Transverse colon (tissue), 3 donors: ENCODE measurements around the gene SLC30A3.

ENCODE experiments used
- CTCF ChIP-seq, 5 experiments: fragments of 200-600 bp in 3 of 5; fragments of 450-650 bp in 2 of 5; sonication (generic) in 3 of 5; IDR thresholded peaks; 1 replicate in 2 of 5; 2 replicates in 3 of 5; pipeline ENCODE4 v1.5.1; 2016 to 2017; ENCODE audit warnings: antibody characterized with exemption in 5 of 5, inconsistent platforms in 3 of 5, mild to moderate bottlenecking in 2 of 5, moderate library complexity in 1 of 5
- EP300 ChIP-seq: sonication (generic); formaldehyde crosslinking; IDR thresholded peaks from one replicate; pipeline ENCODE4 v1.6.1; 2017; ENCODE audit warnings: antibody characterized with exemption, low read depth

- TF ChIP-seq CTCF (IDR thresholded peaks at IDR 0.05) (no peak), EP300 (no peak)
Measured at GRCh38 chr2:27225526-27225925, 37.3 kb downstream of the SLC30A3 start.
